TTC549 (cell line): Measurements from ENCODE around the gene TOPORS.
"Not testable (repeated sequence)": the region's sequence is repeated elsewhere in the genome, so short reads cannot be mapped to it uniquely, and the experiment has no call there.

Experiments used
- FAIRE-seq: peaks from 2 replicates; lab custom pipeline; 2012; peaks lifted over from hg19 to GRCh38; lab: Jason Lieb, UNC

Gene TOPORS

DNA sequence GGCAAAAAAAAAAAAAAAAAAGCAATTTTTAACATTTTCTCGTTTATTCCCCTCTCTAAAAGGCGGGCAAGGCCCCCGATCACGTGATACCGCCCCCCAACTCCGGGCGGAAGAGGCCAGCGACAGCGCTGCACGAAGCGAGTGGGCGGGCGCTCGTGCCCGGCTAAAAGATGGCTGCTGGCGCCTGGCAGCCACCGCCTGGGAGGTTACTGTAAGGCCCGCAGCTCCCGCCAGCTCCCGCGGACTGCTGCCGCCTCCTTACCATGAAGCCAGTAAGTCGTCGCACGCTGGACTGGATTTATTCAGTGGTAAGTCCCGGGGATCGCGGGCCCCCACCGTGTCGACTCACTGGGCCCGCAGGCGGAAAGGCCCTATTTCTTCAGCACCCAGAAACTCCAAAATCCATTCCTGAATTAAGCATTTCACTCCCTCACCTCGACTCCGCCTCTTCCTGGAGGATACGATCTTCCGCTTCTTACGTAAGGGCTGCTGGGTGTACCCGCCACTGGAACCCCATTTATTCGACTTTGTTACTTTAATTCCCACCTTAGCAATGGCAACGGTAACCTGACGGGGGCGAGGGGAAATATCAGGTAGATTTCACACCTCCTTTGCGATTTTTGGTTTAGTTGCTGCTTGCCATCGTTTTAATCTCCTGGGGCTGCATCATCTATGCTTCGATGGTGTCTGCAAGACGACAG, at the start of gene TOPORS, which contains the start of gene SMIM27:
Gene TOPORS (minus strand): TSS at position 415 of the 701 bp plus-strand sequence. CDS start 150 bp downstream, at position 265.
Gene SMIM27 (plus strand): TSS at position 156 of the 701 bp plus-strand sequence. CDS start 108 bp downstream, at position 264.
- FAIRE-seq: peak; percentile 31

- not testable (repeated sequence) for FAIRE-seq
These were observed 46.6 kb upstream of the TOPORS start for GRCh38 chr9:32599021-32599420.

- FAIRE-seq: no peak
These were observed 44.5 kb upstream of the TOPORS start for GRCh38 chr9:32596936-32597335.

DNA sequence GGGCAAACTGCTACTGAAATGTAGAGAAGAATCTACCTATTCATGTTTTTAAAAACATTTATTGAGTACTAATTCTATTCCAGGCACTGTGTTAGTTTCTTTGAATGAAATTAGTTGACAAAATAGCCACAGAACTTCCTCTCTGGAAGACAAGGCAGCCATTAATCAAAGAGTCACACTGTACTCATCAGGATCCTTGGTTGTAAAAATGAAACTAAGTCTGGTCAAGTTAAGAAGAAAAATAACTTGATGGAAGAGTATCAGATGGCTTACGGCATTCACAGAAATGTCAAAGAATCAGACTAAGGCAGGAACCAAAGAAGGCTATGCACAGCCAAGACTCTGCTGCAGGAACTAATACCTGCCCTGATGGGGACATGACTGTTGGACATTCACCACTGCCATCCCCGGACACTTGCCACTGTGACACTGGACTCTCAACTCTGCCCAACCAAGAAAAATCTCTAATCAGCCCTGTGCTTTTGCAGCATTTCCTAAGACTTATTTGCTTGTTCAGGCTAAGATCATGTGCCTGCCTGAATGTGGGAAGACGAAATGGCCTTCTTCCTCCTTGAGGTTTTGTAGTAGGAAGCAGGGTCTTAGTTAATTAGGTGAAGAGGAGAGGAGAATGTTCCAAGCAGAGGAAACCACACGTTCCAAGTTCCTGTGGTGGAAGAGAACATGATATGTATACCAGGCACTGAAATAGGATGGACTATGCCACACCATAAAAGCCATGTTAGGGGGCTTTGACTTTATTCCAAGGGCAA, 43.9 kb upstream of the TOPORS start:
- FAIRE-seq: no peak

GRCh38 chr9:32590898-32591297, 38.5 kb upstream of the TOPORS start:
- no peak for FAIRE-seq

- FAIRE-seq: no peak
These were observed 38.1 kb upstream of the TOPORS start for GRCh38 chr9:32590476-32590875.

GRCh38 chr9:32589083-32589723, 36.8 kb upstream of the TOPORS start:
- peak; percentile 66 for FAIRE-seq

DNA sequence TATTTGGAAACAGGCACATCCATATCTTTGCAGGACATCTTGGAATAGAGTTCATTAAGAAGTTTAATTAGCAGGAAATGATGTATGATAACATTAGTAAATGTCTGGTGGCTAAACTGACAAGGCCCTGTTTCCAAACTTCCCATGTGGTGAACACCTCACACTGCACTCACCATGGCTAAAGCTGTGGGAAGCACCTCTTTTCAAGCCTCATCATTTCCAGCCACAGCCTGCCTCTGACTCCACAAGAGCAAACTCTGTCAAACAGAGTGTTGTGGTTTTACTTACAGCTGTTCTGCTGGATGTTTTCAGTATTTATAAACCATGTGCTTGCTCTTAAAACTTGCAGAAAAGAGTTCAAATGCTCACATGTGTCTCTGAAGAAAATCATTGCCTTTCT, 35.5 kb upstream of the TOPORS start:
- no peak for FAIRE-seq

- no peak for FAIRE-seq
These were observed 32.4 kb upstream of the TOPORS start for GRCh38 chr9:32584784-32585183.

- FAIRE-seq: no peak
These were observed 29.2 kb upstream of the TOPORS start for GRCh38 chr9:32581512-32582143.

- no peak for FAIRE-seq
These were observed 28.4 kb upstream of the TOPORS start for GRCh38 chr9:32580631-32581300.

- peak; percentile 36 for FAIRE-seq
These were observed 27.4 kb upstream of the TOPORS start for GRCh38 chr9:32579706-32580331.

DNA sequence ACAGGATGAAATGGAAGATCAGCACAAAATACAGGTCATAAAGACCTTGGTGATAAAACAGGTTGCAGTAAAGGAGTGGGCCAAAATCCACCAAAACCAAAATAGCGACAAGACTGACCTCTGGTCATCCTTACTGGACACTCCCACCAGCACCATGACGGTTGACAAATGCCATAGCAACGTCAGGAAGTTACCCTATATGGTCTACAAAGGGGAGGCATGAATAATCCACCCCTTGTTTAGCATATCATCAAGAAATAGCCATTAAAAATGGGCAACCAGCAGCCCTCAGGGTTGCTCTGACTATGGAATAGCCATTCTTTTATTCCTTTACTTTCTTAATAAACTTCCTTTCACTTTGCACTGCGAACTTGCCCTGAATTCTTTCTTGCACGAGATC, 26.6 kb upstream of the TOPORS start:
- FAIRE-seq: no peak

GRCh38 chr9:32577316-32577715, 24.9 kb upstream of the TOPORS start:
- no peak for FAIRE-seq

GRCh38 chr9:32574858-32575257, 22.5 kb upstream of the TOPORS start:
- no peak for FAIRE-seq

GRCh38 chr9:32573821-32574220, 21.4 kb upstream of the TOPORS start:
- FAIRE-seq: no peak

- FAIRE-seq: peak; percentile 33
These were observed 20.6 kb upstream of the TOPORS start, which contains the start of gene NDUFB6 for GRCh38 chr9:32572900-32573523. Gene NDUFB6 (minus strand): TSS chr9:32573159. CDS start chr9:32573060, 99 bp downstream.

- FAIRE-seq: peak; percentile 52
These were observed 19.8 kb upstream of the TOPORS start for GRCh38 chr9:32571969-32572899.

DNA sequence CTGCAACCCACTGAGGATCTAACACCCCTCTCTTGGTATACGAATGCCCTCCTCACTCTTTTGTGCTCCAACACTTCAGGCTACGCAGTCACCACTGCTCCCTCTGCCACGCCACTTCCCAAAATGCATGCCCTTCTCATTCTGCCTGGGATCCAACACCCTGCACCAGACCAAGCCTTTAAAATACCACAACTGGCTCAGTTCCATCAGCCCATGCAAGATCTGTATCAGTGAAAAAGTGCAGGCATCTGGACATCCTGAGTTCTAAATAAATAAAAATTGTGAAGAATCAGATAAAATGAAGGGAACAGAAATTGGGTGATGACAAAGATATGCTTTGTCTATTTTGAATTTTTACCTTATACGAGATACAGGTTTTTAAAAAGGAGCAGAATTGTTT, 17.9 kb upstream of the TOPORS start:
- no peak for FAIRE-seq

GRCh38 chr9:32566770-32567169, 14.4 kb upstream of the TOPORS start:
- no peak for FAIRE-seq
